ENCODE data around the gene TMEM185B. TPM values are rescaled to one million over a fixed set of nuclear protein-coding genes. Genes with fewer than 3 reads are reported as not detected.

The TMEM185B gene
- total and polyA plus RNA-seq, 2 of the 4 experiments (the other 2 are of a cell fraction) = 17.7 to 26.1 TPM

- Histone ChIP-seq H3K18ac (ENCODE audit: low read depth, low read length) (no peak overlapping the region), H2AK5ac (ENCODE audit: low read depth, low read length) (no peak overlapping the region), H3K36me3 (ENCODE audit: control insufficient read depth, insufficient read depth, low read length) (no peaks in the 10 kb centered on the region), H3K14ac (replicated peaks; ENCODE audit: low read depth, low read length) (no peak overlapping the region), H3K9me1 (ENCODE audit: insufficient read depth, low read length) (peaks cover 3% of the 10 kb centered on the region; the same call in 1 of the 2 replicates), H3K23ac (ENCODE audit: low read depth, low read length) (no peak overlapping the region), H3K27me3 (ENCODE audit: control insufficient read depth, insufficient read depth, low read length) (no peaks in the 10 kb centered on the region), H3K9ac (ENCODE audit: low read depth, low read length) (no peak overlapping the region), H4K91ac (ENCODE audit: insufficient read depth, low read depth, low read length) (no peak overlapping the region), H2BK120ac (ENCODE audit: low read depth, low read length) (no peak overlapping the region), H3K4me3 (ENCODE audit: insufficient read depth, low read depth, low read length) (no peak overlapping the region), H4K5ac (ENCODE audit: low read depth, low read length) (no peak overlapping the region), H3K79me1 (ENCODE audit: low read depth in 1 of 2, low read length in 2 of 2) (no peaks in the 10 kb centered on the region), H3K56ac (ENCODE audit: extremely low read depth, insufficient read depth, low read length) (no peak overlapping the region), H3K9me3 (ENCODE audit: control insufficient read depth, insufficient read depth, low read length) (no peaks in the 10 kb centered on the region), H2AFZ (replicated peaks; ENCODE audit: low read length, poor library complexity) (no peak overlapping the region), H2BK20ac (ENCODE audit: low read depth, low read length) (no peak overlapping the region), H4K8ac (ENCODE audit: low read depth in 2 of 2, low read length in 2 of 2) (no peak overlapping the region), H4K20me1 (ENCODE audit: insufficient read depth, low read length) (no peaks in the 10 kb centered on the region), H3K27ac (ENCODE audit: insufficient read depth, low read length) (no peak overlapping the region), H2AK9ac (replicated peaks; ENCODE audit: low read depth, low read length, poor library complexity) (no peak overlapping the region), H3K4me2 (ENCODE audit: low read depth, low read length) (no peak overlapping the region), H2BK5ac (ENCODE audit: low read depth, low read length, poor library complexity, severe bottlenecking) (no peak overlapping the region), H3K4ac (ENCODE audit: low read depth, low read length) (no peak overlapping the region), H3K4me1 (ENCODE audit: control insufficient read depth, insufficient read depth, low read length) (peaks cover 3% of the 10 kb centered on the region), H2BK15ac (ENCODE audit: low read depth, low read length) (no peak overlapping the region)
- DNase-seq = no peak
- no peak for ATAC-seq (ENCODE audit: low read depth)
- dilution Hi-C loops (cut with HindIII; ENCODE audit: low sequenced_read_pairs, unreplicated experiment) = no loop called here
- no peak for TF ChIP-seq MAFK (IDR thresholded peaks at IDR 0.05; ENCODE audit: low read depth, low read length)
- TF ChIP-seq MXI1 (IDR thresholded peaks at IDR 0.05; ENCODE audit: borderline replicate concordance, low read depth, low read length) = no peak
- in situ Hi-C loops (cut with MboI; ENCODE audit: low sequenced_read_pairs) = no loop called here
- POLR2A ChIA-PET (ENCODE audit: unreplicated experiment) = no interaction called here
- intact Hi-C loops (cut with micrococcal nuclease) = no loop called here
- CTCF ChIA-PET = interaction anchor here (0.7 to 3.6 kb wide), 2 partner anchors 67 to 137 kb away, joined by 4 to 36 read pairs; no protein-coding TSS in a partner anchor
- BruUV-seq (replicated peaks) = no TSS peak
- WGBS, 2 experiments (ENCODE audit: extremely low coverage in 2 of 2, insufficient read length in 1 of 2) = no CpG with 5 or more reads among the region's 3 CpGs
These were observed 46.7 kb downstream of the TMEM185B start for GRCh38 chr2:120176526-120176925.

Data from IMR-90 (cell line).